ENCODE measurements around the gene IGSF21. TPM values are rescaled to one million over a fixed set of nuclear protein-coding genes. Genes with fewer than 3 reads are reported as not detected.

IGSF21 gene
- total RNA-seq, 1 experiment from 2014 or later = 5.2 TPM

DNA sequence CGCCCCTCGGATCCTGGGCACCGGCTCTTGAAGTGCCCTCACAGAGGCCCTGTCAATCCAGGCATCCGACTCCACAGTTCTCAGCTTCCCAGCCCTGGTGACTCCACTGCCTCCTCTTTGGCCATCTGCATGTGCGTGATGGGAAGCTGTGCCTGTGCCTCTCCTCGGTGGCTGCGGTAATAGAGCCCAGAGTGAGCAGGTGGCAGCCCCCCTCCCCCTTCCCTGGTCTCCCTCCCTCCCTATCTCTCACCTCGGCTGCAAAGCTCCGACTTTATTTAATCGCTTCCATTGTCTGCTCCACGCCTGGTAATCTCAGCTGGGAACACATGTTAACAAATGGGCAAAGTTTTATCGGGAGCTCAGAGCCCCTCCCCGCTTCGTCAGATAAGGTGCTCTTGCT, 91.9 kb downstream of the IGSF21 start:
- Histone ChIP-seq H4K20me1 (ENCODE audit: control insufficient read depth, insufficient read depth, insufficient read length) (no peaks in the 10 kb centered on the region), H3K79me1 (ENCODE audit: insufficient read depth, low read depth, low read length, poor library complexity, severe bottlenecking) (no peaks in the 10 kb centered on the region), H4K91ac (ENCODE audit: insufficient read length, low read depth, low read length) (no peak overlapping the region), H3T11ph (ENCODE audit: low read length) (no peak overlapping the region), H3K23me2 (ENCODE audit: insufficient read length, low read depth, low read length, poor library complexity, severe bottlenecking) (no peaks in the 10 kb centered on the region), H3K9me3 (ENCODE audit: control insufficient read depth, low read depth, low read length) (no peaks in the 10 kb centered on the region), H2BK15ac (ENCODE audit: low read depth, low read length) (no peak overlapping the region), H2BK12ac (ENCODE audit: insufficient read length, low read depth, low read length) (no peak overlapping the region), H4K5ac (ENCODE audit: insufficient read length, low read depth, low read length) (no peak overlapping the region), H3K79me2 (ENCODE audit: insufficient read depth, low read length) (no peaks in the 10 kb centered on the region), H3K4ac (ENCODE audit: low read depth, low read length) (no peak overlapping the region), H3K56ac (ENCODE audit: insufficient read length, low read depth, low read length) (no peak overlapping the region), H3K4me1 (ENCODE audit: insufficient read depth, low read length) (peaks cover under 1% of the 10 kb centered on the region; the same call in 1 of the 2 replicates), H3K4me2 (ENCODE audit: insufficient read depth, insufficient read length, low read length) (no peak overlapping the region), H3K14ac (ENCODE audit: insufficient read depth, low read length) (0 out of 2 replicates have a peak overlapping the region, but pooled peaks have one; percentile 3), H2BK20ac (ENCODE audit: low read depth, low read length, poor library complexity, severe bottlenecking) (no peak overlapping the region), H2BK120ac (ENCODE audit: low read depth, low read length, poor library complexity, severe bottlenecking) (no peak overlapping the region), H4K8ac (replicated peaks; ENCODE audit: insufficient read length, low read depth, low read length) (no peak overlapping the region), H3K27me3 (ENCODE audit: insufficient read depth, low read length) (no peaks in the 10 kb centered on the region), H3K27ac (ENCODE audit: insufficient read length, low read depth, low read length) (no peak overlapping the region), H2AK5ac (ENCODE audit: insufficient read length, low read length) (no peak overlapping the region), H3K9ac (ENCODE audit: extremely low read depth, insufficient read length, low read length) (no peak overlapping the region), H3K18ac (ENCODE audit: insufficient read length, low read depth, low read length) (no peak overlapping the region), H2BK5ac (ENCODE audit: insufficient read length, low read length) (no peak overlapping the region), H2AFZ (ENCODE audit: low read length) (no peak overlapping the region), H3K23ac (ENCODE audit: insufficient read length, low read depth, low read length) (no peak overlapping the region)
- Mint-ChIP-seq H3K9me3 (no peaks in the 10 kb centered on the region), H3K4me1 (peaks cover 25 to 28% of the 10 kb centered on the region in 2 experiments), H3K27ac (peak overlapping the region in 1 of 3 experiments; percentile 21; a peak in 1 of 7 replicates), H3K27me3 (ENCODE audit: low read depth) (no peaks in the 10 kb centered on the region; the same call in 1 of the 2 replicates), H3K4me3 (no peak overlapping the region; a peak in 1 of 5 replicates), H3K36me3 (ENCODE audit: insufficient read depth in 1 of 3, low read depth in 3 of 3) (no peaks in the 10 kb centered on the region)
- peak; percentile 46 for DNase-seq
- TF ChIP-seq, protein P1, sequence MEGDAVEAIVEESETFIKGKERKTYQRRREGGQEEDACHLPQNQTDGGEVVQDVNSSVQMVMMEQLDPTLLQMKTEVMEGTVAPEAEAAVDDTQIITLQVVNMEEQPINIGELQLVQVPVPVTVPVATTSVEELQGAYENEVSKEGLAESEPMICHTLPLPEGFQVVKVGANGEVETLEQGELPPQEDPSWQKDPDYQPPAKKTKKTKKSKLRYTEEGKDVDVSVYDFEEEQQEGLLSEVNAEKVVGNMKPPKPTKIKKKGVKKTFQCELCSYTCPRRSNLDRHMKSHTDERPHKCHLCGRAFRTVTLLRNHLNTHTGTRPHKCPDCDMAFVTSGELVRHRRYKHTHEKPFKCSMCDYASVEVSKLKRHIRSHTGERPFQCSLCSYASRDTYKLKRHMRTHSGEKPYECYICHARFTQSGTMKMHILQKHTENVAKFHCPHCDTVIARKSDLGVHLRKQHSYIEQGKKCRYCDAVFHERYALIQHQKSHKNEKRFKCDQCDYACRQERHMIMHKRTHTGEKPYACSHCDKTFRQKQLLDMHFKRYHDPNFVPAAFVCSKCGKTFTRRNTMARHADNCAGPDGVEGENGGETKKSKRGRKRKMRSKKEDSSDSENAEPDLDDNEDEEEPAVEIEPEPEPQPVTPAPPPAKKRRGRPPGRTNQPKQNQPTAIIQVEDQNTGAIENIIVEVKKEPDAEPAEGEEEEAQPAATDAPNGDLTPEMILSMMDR (conservative IDR thresholded peaks at IDR 0.05) = no peak
- no CpG with 5 or more reads among the region's 14 CpGs for WGBS (ENCODE audit: extremely low coverage, insufficient read length, low lambda C conversion rate)

Measured in H9 (cell line).